HCT116 (cell line): ENCODE data around the gene C1GALT1C1L.

Experiments
- ATF3 ChIP-seq: IDR thresholded peaks from 2 replicates; pipeline ENCODE4 v1.6.1; 2012
- CBX3 ChIP-seq: IDR thresholded peaks from 2 replicates; pipeline ENCODE4 v1.6.1; 2012; ENCODE audit warnings: low read depth
- EZH2 ChIP-seq: fragments of 200-600 bp; sonication (generic); IDR thresholded peaks from 2 replicates; pipeline ENCODE4 v1.6.1; 2017; ENCODE audit warnings: antibody characterized with exemption, mixed run types
- EZH2phosphoT487 ChIP-seq: fragments of 200-600 bp; IDR thresholded peaks from 2 replicates; pipeline ENCODE4 v1.6.1; 2018; ENCODE audit warnings: antibody characterized with exemption, borderline replicate concordance
- POLR2A ChIP-seq: IDR thresholded peaks from 2 replicates; pipeline ENCODE4 v1.7.0; 2011; ENCODE audit warnings: borderline replicate concordance; ENCODE audit not compliant: insufficient read depth, insufficient read length; ENCODE audit errors: extremely low read depth
- POLR2AphosphoS5 ChIP-seq: IDR thresholded peaks from 2 replicates; pipeline ENCODE4 v1.6.1; 2011; ENCODE audit warnings: mild to moderate bottlenecking, low read depth, low read length, moderate library complexity
- RAD21 ChIP-seq: IDR thresholded peaks from 2 replicates; pipeline ENCODE4 v1.6.1; 2012; ENCODE audit warnings: low read depth, mild to moderate bottlenecking
- TCF7L2 ChIP-seq: IDR thresholded peaks from 2 replicates; pipeline ENCODE4 v1.7.0; 2011; ENCODE audit warnings: borderline replicate concordance, inconsistent platforms; ENCODE audit not compliant: insufficient read depth, insufficient read length; ENCODE audit errors: extremely low read depth
- YY1 ChIP-seq: IDR thresholded peaks from 2 replicates; pipeline ENCODE4 v1.6.1; 2011; ENCODE audit warnings: low read length, low read depth, moderate library complexity, mild to moderate bottlenecking; ENCODE audit not compliant: insufficient replicate concordance; ENCODE audit errors: extremely low read depth
- ZFX ChIP-seq: fragments of 450-650 bp; IDR thresholded peaks from 2 replicates; pipeline ENCODE4 v1.6.1; 2017
- ZNF274 ChIP-seq: fragments of 200-500 bp; sonication (Bioruptor generic); IDR thresholded peaks from 2 replicates; pipeline ENCODE4 v1.6.1; 2014; ENCODE audit warnings: mild to moderate bottlenecking, low read depth, low read length, inconsistent platforms
- TF ChIP-seq, protein P1 (sequence below), 3 experiments: fragments of 200-600 bp in 1 of 3; sonication (generic) in 1 of 3; IDR thresholded peaks in 2 of 3; conservative IDR thresholded peaks in 1 of 3; 2 replicates each; pipeline ENCODE4 v1.5.1; 2012 to 2017; ENCODE audit warnings: low read depth in 2 of 3, low read length in 2 of 3, antibody characterized with exemption in 1 of 3, borderline replicate concordance in 1 of 3, control low read depth in 1 of 3, mild to moderate bottlenecking in 1 of 3, mixed read lengths in 1 of 3, mixed run types in 1 of 3, moderate library complexity in 1 of 3; ENCODE audit not compliant: insufficient read depth in 1 of 3
- TF ChIP-seq, protein P2 (sequence below): IDR thresholded peaks from 2 replicates; pipeline ENCODE4 v1.6.1; 2012; ENCODE audit warnings: low read depth
- TF ChIP-seq, protein P3 (sequence below): IDR thresholded peaks from 2 replicates; pipeline ENCODE4 v1.6.1; 2011; ENCODE audit warnings: mild to moderate bottlenecking, low read length, moderate library complexity; ENCODE audit not compliant: insufficient replicate concordance; ENCODE audit errors: extremely low read depth

DNA sequence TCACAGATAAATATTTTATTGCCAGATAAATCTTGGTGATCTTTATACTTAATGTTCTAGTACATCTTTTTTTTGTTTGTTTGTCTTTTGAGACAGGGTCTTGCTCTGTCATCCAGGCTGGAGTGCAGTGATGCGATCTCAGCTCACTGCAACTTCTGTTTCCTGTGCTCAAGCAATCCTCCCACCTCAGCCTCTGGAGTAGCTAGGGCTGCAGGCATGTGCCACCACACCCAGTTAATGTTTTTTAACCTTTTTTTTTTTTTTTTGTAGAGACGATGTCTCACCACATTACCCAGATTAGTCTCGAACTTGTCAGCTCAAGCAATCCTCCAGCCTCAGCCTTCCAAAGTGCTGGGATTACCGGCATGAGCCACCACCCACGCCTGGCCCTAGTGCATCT lies 9.1 kb upstream of the C1GALT1C1L start:
- TF ChIP-seq, protein P1, sequence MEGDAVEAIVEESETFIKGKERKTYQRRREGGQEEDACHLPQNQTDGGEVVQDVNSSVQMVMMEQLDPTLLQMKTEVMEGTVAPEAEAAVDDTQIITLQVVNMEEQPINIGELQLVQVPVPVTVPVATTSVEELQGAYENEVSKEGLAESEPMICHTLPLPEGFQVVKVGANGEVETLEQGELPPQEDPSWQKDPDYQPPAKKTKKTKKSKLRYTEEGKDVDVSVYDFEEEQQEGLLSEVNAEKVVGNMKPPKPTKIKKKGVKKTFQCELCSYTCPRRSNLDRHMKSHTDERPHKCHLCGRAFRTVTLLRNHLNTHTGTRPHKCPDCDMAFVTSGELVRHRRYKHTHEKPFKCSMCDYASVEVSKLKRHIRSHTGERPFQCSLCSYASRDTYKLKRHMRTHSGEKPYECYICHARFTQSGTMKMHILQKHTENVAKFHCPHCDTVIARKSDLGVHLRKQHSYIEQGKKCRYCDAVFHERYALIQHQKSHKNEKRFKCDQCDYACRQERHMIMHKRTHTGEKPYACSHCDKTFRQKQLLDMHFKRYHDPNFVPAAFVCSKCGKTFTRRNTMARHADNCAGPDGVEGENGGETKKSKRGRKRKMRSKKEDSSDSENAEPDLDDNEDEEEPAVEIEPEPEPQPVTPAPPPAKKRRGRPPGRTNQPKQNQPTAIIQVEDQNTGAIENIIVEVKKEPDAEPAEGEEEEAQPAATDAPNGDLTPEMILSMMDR (IDR thresholded peaks at IDR 0.05 in 2 of 3, conservative IDR thresholded peaks at IDR 0.05 in 1 of 3; ENCODE audit: borderline replicate concordance in 1 of 3, insufficient read depth in 1 of 3, low read depth in 2 of 3, low read length in 2 of 3) = no peak
- TF ChIP-seq TCF7L2 (no peak), ZFX (no peak), ATF3 (no peak), EZH2phosphoT487 (no peak), POLR2AphosphoS5 (no peak), YY1 (no peak), EZH2 (no peak), RAD21 (no peak), POLR2A (no peak), ZNF274 (no peak), CBX3 (no peak)
- TF ChIP-seq, protein P2, sequence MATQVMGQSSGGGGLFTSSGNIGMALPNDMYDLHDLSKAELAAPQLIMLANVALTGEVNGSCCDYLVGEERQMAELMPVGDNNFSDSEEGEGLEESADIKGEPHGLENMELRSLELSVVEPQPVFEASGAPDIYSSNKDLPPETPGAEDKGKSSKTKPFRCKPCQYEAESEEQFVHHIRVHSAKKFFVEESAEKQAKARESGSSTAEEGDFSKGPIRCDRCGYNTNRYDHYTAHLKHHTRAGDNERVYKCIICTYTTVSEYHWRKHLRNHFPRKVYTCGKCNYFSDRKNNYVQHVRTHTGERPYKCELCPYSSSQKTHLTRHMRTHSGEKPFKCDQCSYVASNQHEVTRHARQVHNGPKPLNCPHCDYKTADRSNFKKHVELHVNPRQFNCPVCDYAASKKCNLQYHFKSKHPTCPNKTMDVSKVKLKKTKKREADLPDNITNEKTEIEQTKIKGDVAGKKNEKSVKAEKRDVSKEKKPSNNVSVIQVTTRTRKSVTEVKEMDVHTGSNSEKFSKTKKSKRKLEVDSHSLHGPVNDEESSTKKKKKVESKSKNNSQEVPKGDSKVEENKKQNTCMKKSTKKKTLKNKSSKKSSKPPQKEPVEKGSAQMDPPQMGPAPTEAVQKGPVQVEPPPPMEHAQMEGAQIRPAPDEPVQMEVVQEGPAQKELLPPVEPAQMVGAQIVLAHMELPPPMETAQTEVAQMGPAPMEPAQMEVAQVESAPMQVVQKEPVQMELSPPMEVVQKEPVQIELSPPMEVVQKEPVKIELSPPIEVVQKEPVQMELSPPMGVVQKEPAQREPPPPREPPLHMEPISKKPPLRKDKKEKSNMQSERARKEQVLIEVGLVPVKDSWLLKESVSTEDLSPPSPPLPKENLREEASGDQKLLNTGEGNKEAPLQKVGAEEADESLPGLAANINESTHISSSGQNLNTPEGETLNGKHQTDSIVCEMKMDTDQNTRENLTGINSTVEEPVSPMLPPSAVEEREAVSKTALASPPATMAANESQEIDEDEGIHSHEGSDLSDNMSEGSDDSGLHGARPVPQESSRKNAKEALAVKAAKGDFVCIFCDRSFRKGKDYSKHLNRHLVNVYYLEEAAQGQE = no peak
- TF ChIP-seq, protein P3, sequence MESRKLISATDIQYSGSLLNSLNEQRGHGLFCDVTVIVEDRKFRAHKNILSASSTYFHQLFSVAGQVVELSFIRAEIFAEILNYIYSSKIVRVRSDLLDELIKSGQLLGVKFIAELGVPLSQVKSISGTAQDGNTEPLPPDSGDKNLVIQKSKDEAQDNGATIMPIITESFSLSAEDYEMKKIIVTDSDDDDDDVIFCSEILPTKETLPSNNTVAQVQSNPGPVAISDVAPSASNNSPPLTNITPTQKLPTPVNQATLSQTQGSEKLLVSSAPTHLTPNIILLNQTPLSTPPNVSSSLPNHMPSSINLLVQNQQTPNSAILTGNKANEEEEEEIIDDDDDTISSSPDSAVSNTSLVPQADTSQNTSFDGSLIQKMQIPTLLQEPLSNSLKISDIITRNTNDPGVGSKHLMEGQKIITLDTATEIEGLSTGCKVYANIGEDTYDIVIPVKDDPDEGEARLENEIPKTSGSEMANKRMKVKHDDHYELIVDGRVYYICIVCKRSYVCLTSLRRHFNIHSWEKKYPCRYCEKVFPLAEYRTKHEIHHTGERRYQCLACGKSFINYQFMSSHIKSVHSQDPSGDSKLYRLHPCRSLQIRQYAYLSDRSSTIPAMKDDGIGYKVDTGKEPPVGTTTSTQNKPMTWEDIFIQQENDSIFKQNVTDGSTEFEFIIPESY = no peak
